HG02759 (cell line): ENCODE results near the gene SLC8A2.
"Not testable (repeated sequence)": the region's sequence is repeated elsewhere in the genome, so short reads cannot be mapped to it uniquely, and the experiment has no call there.

ENCODE experiments used
- ATAC-seq: cut with Tn5 transposase; IDR thresholded peaks from one replicate; pipeline ENCODE4 v1.9.1; 2021; ENCODE audit warnings: mild to moderate bottlenecking, moderate library complexity; ENCODE audit not compliant: unreplicated experiment

The SLC8A2 gene

GRCh38 chr19:47383890-47384289 lies 87.8 kb downstream of the SLC8A2 start:
- not testable (repeated sequence) for ATAC-seq

GRCh38 chr19:47381653-47382279 lies 89.9 kb downstream of the SLC8A2 start:
- ATAC-seq = no peak

- no peak for ATAC-seq
Measured at GRCh38 chr19:47381121-47381520, 90.6 kb downstream of the SLC8A2 start.

- ATAC-seq = no peak
Measured at GRCh38 chr19:47380559-47380958, 91.1 kb downstream of the SLC8A2 start.

- ATAC-seq = no peak
Measured at GRCh38 chr19:47379381-47379938, 92.2 kb downstream of the SLC8A2 start.

- ATAC-seq = no peak
Measured at GRCh38 chr19:47378246-47378645, 93.4 kb downstream of the SLC8A2 start.
